NCI-H2196 (cell line): ENCODE results near the gene ZBTB7A.
A peak's percentile ranks its signal among the peaks of the same experiment; 100 is the strongest.
"Not testable (repeated sequence)": the region's sequence is repeated elsewhere in the genome, so short reads cannot be mapped to it uniquely, and the experiment has no call there.

Experiments used
- DNase-seq: peaks from one replicate; lab custom pipeline; 2025; ENCODE audit not compliant: unreplicated experiment; lab: John Stamatoyannopoulos, UW

ZBTB7A gene

DNA sequence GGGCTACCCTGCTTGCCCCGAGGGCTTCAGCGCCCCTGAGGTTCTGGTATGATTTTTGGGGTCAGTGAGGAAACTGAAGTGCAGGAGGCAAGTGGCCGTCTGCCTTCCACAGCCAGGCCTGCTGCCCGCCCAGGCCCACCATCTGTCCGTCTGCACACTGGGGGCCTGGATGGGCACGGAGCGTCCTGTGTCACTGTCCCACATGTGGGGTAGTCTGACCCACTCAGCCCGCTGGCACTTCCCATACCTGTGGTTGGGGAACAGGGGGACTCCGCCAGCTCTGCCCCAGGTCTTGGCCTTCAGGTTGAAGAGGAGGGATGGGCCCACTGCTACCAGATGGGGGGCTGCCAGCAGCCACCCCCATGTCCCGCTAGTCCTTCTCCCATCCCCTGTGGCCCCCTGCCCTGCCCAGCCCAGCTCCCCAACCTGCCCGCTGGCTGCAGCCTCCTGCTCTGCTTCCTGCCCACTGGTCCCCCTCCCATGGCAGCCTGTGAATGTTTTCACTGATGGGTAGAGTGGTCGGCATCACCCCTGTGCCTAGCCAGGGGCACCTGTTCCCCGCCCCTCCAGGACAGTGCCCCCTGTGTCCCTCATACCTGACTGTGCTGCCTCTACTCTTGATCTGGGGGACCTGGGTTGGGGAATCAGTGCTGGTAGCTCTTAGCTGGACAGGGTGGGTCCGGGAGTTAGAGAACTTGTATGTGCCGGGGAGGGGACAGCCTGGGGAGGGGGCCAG lies 49.6 kb downstream of the ZBTB7A start:
- DNase-seq = no peak

DNA sequence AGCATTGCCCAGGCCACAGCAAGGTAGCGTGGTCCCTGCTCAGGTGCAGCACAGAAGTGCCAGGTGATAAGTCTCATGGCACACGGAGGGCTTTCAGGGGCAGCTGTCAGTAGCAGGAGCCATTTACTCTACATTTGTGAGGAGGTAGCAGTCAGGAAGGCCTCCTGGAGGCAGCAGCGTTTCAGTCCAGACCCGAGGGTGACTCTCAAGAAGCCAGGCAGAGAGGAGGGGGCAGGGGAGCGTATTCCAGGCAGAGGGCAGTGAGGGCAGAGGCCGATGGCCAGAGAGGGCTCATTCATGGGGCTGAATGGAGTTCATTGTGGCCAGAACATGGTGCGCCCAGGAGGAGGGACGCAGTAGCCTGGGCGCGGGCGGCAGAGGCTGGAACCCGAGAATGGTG lies 50.2 kb downstream of the ZBTB7A start:
- no peak for DNase-seq

DNA sequence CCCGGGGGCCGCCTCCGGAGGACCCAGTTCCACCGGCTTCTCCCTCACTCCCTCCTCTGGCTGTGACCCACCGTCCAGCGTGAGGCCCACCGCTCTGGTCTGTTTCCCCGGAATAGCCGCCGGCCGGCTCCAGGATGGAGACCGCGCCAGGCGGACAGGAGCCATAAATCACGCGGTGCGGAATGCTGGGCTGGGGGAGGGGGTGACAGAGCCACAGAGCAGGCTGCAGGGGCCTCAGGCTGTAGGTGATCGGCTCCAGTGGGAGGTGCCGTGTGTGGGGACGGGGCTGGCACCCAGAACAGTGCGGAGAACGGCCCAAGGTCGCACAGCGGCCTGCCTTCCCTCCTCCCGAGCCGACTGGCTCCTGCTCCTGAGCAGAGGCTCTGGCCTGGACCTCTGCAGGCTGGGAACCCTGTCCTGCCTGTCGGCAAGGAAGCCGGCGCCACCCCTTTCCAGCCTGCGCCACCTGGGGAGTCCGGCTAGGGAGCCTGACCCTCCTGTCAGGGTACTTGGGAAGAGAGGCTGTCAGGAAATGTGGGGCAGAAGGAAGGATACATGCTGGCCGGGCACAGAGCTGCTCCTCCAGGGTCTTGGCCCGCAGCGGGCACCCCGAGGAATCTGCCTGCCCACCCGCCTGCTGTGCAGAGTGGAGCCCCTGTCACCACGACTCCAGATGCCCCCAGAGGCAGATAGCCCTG lies 50.8 kb downstream of the ZBTB7A start:
- no peak for DNase-seq

DNA sequence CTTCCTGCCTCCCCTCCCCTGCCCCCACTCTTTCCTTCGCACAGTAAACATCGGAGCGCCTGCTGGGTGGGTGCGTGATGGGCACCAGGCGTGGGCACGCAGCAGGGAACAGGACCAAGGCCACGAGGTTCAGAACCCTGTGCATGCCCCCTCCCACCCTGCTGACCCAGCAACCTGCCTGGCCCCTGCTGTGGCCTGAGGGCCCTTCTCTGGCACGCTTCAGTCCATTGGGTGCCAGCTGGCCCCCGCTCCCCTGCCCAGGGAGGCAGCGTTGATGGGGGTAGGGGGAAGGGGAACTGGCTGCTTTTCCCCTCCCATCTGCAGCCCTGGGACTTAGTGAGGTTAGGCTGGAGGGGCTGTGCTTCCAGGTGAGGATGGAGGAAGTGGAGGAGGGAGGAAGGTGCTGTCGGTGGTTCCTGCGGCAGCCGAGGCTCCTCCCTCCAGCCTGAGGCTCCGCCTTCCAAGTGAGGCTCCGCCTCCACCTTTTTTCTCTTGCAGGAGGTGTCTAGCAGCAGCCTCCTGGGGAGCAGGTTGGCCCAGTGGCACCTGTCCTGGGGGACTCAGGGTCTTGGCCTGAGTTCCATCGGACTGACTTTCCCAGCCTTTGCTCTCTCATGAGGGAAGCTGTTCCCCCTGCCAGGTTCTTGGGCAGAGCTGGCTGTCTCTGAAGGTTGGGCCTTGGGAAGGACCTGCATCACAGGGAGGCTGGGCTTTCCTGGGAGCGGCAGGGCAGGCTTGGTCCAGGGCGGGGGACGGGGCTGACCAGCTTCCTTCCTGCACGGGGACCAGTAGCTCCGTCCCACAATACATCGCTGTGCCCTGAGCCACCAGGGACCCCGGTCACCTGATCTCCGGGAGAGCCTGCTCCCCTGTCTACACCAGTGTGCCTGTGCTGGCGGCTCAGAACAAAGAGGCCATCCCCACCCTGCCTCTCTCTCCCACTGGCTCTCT lies 51.9 kb downstream of the ZBTB7A start:
- DNase-seq = no peak

DNA sequence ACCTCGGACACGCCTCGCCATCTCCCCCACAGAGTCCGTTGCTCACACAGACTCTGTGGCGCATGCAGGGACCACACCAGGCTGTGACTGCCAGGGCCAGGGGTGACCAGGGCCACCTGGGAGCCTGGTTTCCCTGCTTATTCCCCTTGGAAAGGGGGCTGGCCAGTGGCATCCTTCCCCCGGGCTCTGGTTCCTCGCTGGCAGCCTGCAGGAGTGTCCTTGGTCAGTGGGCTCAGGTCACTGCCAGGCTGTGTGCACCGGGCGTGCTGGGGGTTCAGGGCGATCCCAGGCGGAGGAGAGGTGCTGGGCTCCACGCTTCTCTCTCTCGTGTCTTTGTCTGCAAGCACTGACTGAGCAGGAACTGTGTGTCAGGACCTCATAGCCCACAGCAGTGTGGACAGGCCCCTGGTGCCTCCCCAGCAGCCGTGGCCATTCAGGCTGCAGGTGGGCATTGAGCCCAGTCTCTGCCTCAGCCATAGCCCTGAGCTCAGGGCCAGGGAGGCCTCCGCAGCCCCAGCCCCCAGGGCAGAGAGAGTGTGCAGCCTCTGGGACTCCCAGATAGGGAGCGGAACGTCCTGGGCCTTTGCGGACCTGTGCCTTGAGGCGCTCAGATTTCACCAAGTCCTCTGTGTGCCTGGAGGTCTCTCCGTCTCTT lies 52.7 kb downstream of the ZBTB7A start:
- DNase-seq = no peak

DNA sequence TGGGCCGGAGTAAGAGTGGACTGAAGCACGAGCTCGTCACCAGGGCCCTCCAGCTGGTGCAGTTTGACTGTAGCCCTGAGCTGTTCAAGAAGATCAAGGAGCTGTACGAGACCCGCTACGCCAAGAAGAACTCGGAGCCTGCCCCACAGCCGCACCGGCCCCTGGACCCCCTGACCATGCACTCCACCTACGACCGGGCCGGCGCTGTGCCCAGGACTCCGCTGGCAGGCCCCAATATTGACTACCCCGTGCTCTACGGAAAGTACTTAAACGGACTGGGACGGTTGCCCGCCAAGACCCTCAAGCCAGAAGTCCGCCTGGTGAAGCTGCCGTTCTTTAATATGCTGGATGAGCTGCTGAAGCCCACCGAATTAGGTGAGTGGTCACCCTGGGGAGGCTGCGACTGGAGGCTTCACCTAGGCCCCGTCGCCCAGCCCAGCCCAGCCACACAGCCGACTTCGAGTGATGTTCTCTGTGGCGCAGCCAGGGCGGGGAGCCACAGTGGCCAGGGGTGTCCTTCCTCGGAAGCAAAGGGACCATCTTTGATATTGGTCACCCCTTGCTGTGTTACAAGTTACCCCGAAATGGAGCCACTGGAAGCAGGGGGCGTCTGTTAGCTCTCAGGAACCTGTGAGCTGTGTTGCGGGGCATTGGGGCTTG lies 53.6 kb downstream of the ZBTB7A start:
- no peak for DNase-seq

DNA sequence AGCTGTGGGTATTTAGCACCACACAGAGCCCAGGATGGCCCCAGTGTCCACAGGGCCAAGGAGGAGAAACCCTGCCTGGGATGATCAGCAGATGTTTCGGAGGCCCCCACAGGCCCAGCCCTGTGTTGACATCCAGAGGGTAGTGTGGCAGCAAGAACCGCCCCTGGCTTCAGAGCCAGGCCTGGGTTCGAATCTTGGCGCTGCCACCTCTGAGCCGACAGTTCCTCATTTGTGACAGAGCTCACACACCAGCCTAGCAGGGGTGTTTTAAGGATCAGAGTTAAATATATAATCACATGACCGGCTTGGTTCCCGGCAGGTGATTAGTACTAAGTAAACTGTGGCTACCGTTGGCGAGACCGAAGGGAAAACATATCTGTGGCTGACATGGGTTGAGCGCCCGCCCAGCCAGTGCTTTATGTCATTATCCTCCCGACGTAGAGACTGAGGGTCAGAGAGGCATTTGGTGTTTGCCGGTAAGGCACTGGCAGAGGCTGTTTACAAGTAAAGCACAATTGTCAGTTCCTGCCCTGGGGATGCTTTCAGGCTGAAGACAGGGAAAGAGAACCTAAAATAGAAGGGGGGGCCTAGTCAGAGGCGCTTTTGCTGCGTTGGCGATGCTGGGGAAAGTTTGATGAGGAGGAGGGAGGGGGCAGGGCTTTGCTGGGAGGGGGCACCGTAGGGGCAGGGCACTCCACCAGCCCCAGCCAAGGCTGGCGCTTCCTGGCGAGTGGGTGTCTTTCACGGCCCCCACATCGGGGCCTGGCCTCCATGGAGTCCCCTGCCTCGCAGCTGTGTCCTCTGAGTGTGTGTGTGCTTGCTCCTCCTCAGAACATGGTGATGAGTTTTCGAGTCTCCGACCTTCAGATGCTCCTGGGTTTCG lies 54.4 kb downstream of the ZBTB7A start:
- peak; percentile 75 for DNase-seq

DNA sequence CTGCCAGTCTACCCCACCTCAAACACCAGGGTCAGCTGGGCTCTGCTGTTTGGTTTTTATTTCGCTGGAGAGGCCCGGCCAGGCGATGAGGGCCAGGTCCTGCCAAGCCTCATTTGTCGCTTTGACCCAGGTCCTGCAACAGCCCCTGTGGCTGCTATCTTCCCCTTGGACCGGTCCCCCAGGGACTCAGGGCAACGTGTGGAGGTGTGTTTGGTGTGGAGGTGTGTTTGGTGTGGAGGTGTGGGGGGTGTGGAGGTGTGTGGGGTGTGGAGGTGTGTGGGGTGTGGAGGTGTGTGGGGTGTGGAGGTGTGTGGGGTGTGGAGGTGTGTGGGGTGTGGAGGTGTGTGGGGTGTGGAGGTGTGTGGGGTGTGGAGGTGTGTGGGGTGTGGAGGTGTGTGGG lies 55.3 kb downstream of the ZBTB7A start:
- not testable (repeated sequence) for DNase-seq

DNA sequence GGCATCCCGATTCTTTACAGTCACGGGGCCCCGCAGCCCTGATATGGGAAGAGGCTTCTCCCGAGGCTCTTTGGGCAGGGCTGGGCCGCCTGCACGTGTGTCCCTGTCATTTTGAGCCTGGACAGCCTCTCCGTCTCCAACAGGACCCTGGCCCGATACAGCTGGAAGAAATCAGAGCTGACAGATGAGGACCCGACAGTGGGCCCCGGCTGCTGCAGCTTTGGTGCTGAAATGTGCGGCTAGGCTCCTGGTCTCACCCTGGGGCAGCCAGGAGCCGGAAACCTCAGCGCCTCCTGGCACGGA lies 55.9 kb downstream of the ZBTB7A start:
- no peak for DNase-seq

DNA sequence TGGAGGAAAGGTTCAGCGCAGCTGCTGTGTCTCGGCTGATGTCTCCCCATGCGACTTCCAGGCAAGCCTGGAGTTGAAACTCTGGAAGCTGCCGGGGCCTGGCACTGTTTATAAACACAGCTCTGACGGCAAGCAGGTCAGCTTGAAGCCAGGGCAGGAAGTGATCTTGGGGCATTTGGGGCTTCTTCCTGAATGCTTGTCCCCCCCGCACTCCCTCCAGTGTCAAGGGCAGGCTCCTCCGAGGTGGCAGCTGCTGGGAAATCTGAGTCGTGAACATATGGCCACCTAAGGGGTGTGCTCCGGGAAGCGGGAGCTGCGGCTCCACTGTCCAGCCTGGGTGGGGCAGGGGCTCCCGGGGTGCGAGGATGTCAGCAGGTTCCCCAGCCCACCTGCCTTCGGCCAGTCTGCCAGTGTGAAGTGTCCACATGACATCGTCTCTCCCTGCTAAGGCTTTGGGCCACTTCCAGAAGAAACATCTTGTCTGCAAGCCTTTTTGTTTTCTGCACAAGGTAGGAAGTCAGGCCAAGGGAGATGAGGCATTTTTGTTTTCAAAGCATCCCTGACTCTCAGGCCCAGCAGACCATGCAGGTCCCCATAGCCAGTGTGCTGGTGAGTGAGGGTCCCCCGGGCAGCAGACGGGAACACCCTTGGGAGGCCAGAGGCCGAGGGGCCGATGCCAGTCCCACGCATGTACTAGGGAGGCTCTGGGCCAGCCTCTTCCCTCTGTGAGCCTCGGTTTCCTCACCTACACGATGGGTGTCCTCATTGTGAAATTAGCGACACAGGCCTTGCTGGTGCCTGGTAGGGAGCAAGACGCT lies 56.5 kb downstream of the ZBTB7A start:
- no peak for DNase-seq

DNA sequence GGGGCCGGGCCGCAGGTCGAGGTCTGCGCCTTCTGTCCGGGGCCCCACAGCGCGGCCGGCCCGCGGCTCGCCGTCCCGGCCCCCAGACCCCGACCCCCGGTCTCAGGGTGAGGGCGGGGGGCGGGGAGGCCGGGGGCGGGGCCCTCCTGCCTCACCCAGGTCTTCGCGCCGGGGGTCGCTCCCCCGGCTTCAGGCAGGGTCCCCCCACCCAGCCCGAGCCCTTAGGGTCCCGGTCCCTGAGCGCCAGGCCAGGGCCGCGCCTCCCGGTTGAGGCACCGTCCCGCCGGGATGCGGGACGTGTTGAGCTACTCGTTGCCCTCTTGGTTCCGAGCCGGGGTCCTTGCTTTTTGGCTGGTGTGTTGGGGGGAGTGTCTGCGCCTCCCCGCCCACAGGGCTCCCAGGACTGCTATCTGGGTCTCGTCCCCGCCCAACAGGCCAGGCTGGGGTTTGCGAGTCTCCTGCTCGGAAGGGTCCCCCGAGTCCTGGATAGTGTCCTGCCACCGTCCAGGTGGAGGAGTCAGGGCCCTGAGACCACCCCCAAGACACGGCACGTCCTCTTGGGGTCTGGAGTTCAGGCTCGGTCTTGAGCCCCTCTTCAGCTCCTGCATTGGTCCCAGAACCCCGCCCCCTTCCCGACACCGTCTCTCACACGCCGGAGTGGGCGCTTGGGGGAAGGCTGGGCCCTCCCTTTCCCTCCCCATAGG lies 58.7 kb downstream of the ZBTB7A start:
- DNase-seq = peak; percentile 29

DNA sequence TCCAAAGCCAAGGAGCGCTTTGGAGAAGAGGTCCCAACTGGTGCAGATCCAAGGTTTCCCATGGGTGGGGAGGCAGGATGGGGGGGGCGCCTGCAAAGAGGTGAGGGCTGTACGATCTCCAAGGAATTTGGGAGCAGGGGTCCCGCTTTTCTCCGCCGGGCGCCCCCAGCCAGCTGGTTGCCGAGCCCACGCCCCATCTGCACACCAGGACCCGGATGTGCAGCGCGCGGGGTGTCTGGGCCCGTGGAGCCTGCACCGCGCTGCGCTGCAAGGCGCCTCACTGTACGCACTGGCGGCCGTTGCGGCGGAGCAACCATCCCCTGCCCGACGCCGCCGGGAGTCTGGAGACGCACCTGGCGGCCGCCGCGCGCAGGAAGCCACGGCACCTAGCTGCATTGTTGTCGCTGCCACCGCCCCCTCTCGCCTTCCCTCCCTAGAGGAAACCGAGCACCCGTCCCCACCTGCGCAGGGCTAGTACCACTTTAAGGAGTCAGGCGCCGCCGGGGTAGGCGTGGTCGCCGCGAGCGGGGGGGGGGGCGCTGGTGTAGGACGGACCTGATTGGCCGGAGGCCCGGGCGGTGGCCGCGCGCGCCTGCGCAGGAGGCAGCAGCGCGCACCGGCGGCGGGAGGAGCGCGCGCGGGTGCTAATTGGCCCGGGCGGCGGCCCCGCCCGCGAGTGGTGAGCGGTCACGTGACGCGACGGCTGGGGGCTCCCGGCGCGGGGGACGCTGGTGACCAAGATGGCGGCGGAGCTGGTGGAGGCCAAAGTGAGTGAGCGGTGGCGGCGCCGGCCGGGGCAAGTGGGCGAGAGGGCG lies 59.5 kb downstream of the ZBTB7A start, which contains the start of gene PIAS4:
TSS of gene PIAS4 (plus strand) at position 716 of the 815 bp plus-strand sequence. CDS start at position 741, 25 bp downstream.
- DNase-seq = peak; percentile 97

DNA sequence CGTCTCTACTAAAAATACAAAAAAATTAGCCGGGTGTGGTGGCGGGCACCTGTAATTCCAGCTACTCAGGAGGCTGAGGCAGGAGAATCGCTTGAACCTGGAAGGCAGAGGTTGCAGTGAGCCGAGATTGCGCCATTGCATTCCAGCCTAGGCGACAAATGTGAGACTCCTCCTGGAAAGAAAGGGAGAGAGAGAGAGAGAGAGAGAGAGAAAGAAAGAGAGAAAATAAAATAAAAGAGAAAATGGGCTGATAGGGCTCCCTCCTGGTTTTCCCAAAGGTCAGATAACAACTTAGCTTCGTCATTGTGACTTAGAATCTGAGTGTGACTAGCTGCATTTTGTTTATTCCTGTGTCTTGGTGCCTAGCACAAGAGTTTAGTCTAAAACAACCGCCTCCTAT lies 61.3 kb downstream of the ZBTB7A start:
- not testable (repeated sequence) for DNase-seq

DNA sequence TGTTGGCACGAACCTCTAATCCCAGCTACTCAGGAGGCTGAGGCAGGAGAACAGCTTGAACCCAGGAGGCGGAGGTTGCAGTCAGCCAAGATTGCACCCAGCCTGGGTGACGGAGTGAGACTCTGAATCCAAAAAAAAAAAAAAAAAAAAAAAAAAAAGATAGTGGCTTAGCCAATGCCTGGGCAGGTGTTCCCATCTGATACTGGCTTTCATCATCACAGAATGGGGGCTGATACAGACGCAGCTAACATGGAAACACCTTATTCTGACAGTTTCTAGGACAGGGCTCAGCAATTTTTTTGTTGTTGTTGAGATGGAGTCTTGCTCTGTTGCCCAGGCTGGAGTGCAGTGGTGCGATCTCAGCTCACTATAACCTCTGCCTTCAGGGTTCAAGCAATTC lies 65.9 kb downstream of the ZBTB7A start:
- not testable (repeated sequence) for DNase-seq

DNA sequence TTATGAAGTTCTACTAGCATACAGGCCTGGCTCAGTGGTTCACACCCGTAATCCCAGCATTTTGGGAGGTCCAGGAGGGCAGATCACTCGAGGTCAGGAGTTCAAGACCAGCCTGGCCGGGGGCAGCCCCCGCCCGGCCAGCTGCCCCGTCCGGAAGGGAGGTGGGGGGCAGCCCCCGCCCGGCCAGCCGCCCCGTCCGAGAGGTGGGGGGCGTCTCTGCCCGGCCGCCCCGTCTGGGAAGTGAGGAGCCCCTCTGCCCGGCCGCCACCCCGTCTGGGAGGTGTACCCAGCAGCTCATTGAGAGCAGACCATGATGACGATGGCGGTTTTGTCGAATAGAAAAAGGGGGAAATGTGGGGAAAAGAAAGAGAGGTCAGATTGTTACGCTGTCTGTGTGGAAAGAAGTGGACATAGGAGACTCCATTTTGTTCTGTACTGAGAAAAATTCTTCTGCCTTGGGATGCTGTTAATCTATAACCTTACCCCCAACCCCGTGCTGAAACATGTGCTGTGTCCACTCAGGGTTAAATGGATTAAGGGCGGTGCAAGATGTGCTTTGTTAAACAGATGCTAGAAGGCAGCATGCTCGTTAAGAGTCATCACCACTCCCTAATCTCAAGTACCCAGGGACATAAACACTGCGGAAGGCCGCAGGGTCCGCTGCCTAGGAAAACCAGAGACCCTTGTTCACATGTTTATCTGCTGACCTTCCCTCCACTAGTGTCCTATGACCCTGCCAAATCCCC lies 67.9 kb downstream of the ZBTB7A start:
- not testable (repeated sequence) for DNase-seq

DNA sequence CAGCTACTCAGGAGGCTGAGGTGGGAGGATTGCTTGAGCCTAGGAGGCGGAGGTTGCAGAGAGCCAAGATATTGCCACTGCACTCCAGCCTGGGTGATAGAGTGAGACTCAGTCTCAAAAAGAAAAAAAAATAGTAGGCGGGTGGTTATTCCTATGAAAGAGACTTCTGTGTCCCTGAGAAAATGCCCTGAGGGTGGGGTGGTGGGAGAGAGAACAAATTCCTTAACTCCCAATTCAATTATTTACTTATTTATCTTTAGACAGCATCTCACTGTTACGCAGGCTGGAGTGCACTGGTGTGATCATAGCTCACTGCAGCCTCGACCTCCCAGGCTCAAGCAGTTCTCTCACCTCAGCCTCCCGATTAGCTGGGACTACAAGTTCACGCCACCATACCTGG lies 71.1 kb downstream of the ZBTB7A start:
- DNase-seq = no peak
